BJ (cell line): ENCODE measurements around the gene PLPP7. TPM values are rescaled to one million over a fixed set of nuclear protein-coding genes. Genes with fewer than 3 reads are reported as not detected.
"Not testable (repeated sequence)": the region's sequence is repeated elsewhere in the genome, so short reads cannot be mapped to it uniquely, and the experiment has no call there.

Experiments
- CTCF ChIA-PET: fragments of 350-600 bp; formaldehyde crosslinking; extraction: SDS; loops from one replicate; lab custom pipeline; 2021; ENCODE audit warnings: antibody characterized with exemption, inconsistent platforms; lab: Yijun Ruan, JAX
- POLR2A ChIA-PET: fragments of 300-600 bp; sonication (Branson Sonifier 250); formaldehyde crosslinking; extraction: SDS; loops from one replicate; lab custom pipeline; 2021; ENCODE audit warnings: antibody characterized with exemption; lab: Charles Lee
- DNase-seq: peaks from one replicate; pipeline ENCODE4 v3.0.0-alpha.2; 2011; ENCODE audit warnings: low read depth
- H3K27me3 ChIP-seq: 2 replicates; pipeline ENCODE4 v1.6.0; 2011; ENCODE audit warnings: low read length; ENCODE audit not compliant: control insufficient read depth, insufficient read depth
- H3K36me3 ChIP-seq: 2 replicates; pipeline ENCODE4 v1.5.1; 2011; ENCODE audit warnings: low read length; ENCODE audit not compliant: control insufficient read depth, insufficient read depth
- H3K4me3 ChIP-seq: 2 replicates; pipeline ENCODE4 v1.5.1; 2011; ENCODE audit warnings: low read depth, mild to moderate bottlenecking, control low read depth, low read length
- CTCF ChIP-seq: IDR thresholded peaks from 2 replicates; pipeline ENCODE4 v1.5.1; 2011; ENCODE audit warnings: low read depth, mild to moderate bottlenecking, control low read depth, inconsistent platforms, low read length, moderate library complexity; ENCODE audit not compliant: insufficient read depth
- polyA minus RNA-seq: library from RNA; depleted of rRNA, polyadenylated mRNA; stranded (reverse); fragments of >200 nt; gene quantifications from 2 replicates; pipeline ENCODE4 v1.2.3, GENCODE V29; 2011; rRNA and poly(A)+ RNA removed
- polyA plus RNA-seq: library from polyadenylated mRNA; depleted of rRNA; stranded (reverse); fragments of >200 nt; gene quantifications from 2 replicates; pipeline ENCODE4 v1.2.3, GENCODE V29; 2011; rRNA removed

PLPP7 gene
- polyA plus RNA-seq = 2.5 and 3.9 TPM in 2 replicates
- 1.4 and 2.4 TPM in 2 replicates for polyA minus RNA-seq

- H3K36me3 ChIP-seq = no peaks in the 10 kb centered on the region
- no peak for DNase-seq
- TF ChIP-seq CTCF = no peak
- CTCF ChIA-PET = interaction anchor here (0.6 to 2.0 kb wide), 3 partner anchors 9 to 102 kb away, joined by 3 to 6 read pairs (median 5); no protein-coding TSS in a partner anchor
- H3K27me3 ChIP-seq = no peaks in the 10 kb centered on the region; the same call in 1 of the 2 replicates
- POLR2A ChIA-PET = no interaction called here
- peak within 1 kb of the TSS; percentile 35 for H3K4me3 ChIP-seq
Observed at GRCh38 chr9:131289301-131290035, at the start of gene PLPP7. TSS of gene PLPP7 (plus strand) at chr9:131289723. CDS start at chr9:131289998, 275 bp downstream.

GRCh38 chr9:131240047-131240921, 49.2 kb upstream of the PLPP7 start:
- POLR2A ChIA-PET = no interaction called here

GRCh38 chr9:131244331-131244730, 45.2 kb upstream of the PLPP7 start:
- POLR2A ChIA-PET, H3K27me3 ChIP-seq, H3K4me3 ChIP-seq, DNase-seq, H3K36me3 ChIP-seq, CTCF ChIA-PET: not testable (repeated sequence)

More at GRCh38 chr9:131240047-131240921, 49.2 kb upstream of the PLPP7 start:
- no peak for TF ChIP-seq CTCF
- no peaks in the 10 kb centered on the region for H3K27me3 ChIP-seq
- H3K36me3 ChIP-seq = peaks cover 1% of the 10 kb centered on the region; the same call in 1 of the 2 replicates
- no peak for DNase-seq
- H3K4me3 ChIP-seq = no peak overlapping the region
- CTCF ChIA-PET = interaction anchor here (1.2 kb wide), 1 partner anchor 96 kb away, joined by 3 read pairs; no protein-coding TSS in a partner anchor

- H3K4me3 ChIP-seq = no peak overlapping the region
- CTCF ChIA-PET = no interaction called here
Observed at GRCh38 chr9:131246618-131247017, 42.9 kb upstream of the PLPP7 start.

GRCh38 chr9:131252120-131252519, 37.4 kb upstream of the PLPP7 start:
- Histone ChIP-seq H3K36me3 (no peaks in the 10 kb centered on the region), H3K27me3 (no peaks in the 10 kb centered on the region), H3K4me3 (no peak overlapping the region)
- TF ChIP-seq CTCF = no peak
- DNase-seq = no peak
- CTCF ChIA-PET = interaction anchor here (1.3 kb wide), 1 partner anchor 15 kb away, joined by 3 read pairs; no protein-coding TSS in a partner anchor
- POLR2A ChIA-PET = no interaction called here

More at GRCh38 chr9:131246618-131247017, 42.9 kb upstream of the PLPP7 start:
- no peaks in the 10 kb centered on the region for H3K36me3 ChIP-seq
- POLR2A ChIA-PET = interaction anchor here (0.6 kb wide), 1 partner anchor 154 kb away, joined by 5 read pairs; no protein-coding TSS in a partner anchor
- no peak for TF ChIP-seq CTCF
- no peak for DNase-seq
- no peaks in the 10 kb centered on the region for H3K27me3 ChIP-seq
